ENCODE measurements around the gene FOXA3.
"Not testable (repeated sequence)": the region's sequence is repeated elsewhere in the genome, so short reads cannot be mapped to it uniquely, and the experiment has no call there.

GRCh38 chr19:45895983-45896599 is 32.0 kb downstream of the FOXA3 start:
- TF ChIP-seq, protein P1, sequence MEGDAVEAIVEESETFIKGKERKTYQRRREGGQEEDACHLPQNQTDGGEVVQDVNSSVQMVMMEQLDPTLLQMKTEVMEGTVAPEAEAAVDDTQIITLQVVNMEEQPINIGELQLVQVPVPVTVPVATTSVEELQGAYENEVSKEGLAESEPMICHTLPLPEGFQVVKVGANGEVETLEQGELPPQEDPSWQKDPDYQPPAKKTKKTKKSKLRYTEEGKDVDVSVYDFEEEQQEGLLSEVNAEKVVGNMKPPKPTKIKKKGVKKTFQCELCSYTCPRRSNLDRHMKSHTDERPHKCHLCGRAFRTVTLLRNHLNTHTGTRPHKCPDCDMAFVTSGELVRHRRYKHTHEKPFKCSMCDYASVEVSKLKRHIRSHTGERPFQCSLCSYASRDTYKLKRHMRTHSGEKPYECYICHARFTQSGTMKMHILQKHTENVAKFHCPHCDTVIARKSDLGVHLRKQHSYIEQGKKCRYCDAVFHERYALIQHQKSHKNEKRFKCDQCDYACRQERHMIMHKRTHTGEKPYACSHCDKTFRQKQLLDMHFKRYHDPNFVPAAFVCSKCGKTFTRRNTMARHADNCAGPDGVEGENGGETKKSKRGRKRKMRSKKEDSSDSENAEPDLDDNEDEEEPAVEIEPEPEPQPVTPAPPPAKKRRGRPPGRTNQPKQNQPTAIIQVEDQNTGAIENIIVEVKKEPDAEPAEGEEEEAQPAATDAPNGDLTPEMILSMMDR (IDR thresholded peaks at IDR 0.05): not testable (repeated sequence)
- TF ChIP-seq POLR2A (IDR thresholded peaks at IDR 0.05): not testable (repeated sequence)
